GM21717 (cell line): ENCODE measurements around the gene ADAMTS2.

Experiments
- ATAC-seq: cut with Tn5 transposase; IDR thresholded peaks from one replicate; pipeline ENCODE4 v1.9.1; 2021; ENCODE audit warnings: mild to moderate bottlenecking, moderate library complexity; ENCODE audit not compliant: unreplicated experiment

The ADAMTS2 gene

DNA sequence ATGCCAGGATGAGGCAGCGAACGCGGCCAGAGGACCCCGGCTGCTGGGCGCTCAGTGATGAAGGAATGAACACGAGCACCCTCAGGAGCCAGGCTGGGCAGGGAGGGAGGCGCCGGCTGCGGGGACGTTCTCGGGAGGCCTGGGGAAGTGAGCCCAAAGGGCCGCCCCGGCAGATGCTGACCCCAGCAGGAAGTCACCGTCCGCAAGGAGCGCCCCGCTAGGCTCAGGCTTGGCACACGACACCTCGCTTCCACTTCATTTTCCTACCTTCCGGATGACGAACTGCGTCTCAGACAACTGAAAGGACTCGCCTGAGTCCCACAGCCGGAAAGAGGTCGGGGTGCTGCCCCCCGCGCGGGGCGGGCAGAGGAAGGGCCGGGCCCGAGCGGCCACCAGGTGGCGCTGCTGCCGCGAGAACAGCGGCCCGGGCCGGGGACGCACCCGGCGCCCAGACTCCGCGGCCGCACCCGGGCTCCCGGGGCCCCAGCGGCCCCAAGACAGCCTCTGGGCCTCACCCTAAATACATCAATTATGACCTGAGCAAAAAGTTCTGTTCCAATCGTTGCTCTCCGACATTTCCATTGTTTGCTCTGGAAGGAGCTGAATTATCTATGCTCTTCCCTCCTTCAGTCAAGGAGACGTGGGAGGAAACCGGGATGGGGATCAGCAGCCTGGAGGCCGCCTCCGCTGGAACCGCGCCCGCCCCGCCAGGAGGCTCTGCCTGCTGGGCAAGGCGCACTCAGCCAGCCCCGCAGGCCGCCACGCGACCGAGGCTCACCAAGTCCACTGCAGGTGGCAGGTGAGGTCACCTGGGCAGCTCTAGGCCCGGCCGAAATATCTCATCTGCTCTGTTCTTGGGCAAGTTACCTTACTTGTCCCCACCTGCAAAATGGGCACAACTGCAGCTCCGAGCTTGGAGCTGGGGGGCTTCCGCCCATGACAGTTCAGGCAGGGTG is 178.1 kb downstream of the ADAMTS2 start:
- ATAC-seq, result no peak

DNA sequence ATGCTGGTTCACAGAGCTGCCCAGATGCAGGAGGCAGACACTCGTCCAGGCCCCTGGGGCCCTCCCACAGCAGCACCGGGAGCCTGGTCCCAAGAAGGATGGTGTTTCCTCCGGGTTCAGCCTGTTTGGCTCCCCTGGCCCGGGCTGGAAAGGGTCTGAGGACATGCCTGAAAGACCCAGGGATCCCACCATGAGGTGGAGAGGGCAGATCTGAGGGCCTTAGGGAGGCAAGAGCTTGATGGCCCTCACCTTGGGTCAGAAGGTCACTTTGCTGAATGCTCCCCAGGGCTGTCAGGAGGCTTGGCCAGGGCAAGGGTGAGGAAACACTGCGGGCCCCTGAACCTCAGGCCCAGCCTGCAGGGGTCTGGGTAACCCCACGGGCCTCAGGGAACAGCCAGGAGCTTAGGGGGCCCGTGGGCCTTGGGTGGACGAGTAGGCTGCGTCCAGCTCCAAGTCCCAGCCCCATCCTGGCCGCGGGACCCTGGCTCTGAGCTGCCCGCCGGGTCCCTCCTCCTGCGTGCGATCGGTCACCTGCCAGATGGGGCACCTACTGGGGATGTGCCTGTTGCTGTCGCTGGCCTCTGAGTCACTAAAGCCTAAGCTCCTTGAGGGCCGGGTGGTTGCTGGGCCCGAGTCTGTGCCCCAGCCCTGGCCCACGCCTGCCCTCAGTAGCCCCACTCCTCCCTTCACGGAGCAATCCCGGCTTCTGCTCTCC is 178.9 kb downstream of the ADAMTS2 start:
- ATAC-seq, result no peak

DNA sequence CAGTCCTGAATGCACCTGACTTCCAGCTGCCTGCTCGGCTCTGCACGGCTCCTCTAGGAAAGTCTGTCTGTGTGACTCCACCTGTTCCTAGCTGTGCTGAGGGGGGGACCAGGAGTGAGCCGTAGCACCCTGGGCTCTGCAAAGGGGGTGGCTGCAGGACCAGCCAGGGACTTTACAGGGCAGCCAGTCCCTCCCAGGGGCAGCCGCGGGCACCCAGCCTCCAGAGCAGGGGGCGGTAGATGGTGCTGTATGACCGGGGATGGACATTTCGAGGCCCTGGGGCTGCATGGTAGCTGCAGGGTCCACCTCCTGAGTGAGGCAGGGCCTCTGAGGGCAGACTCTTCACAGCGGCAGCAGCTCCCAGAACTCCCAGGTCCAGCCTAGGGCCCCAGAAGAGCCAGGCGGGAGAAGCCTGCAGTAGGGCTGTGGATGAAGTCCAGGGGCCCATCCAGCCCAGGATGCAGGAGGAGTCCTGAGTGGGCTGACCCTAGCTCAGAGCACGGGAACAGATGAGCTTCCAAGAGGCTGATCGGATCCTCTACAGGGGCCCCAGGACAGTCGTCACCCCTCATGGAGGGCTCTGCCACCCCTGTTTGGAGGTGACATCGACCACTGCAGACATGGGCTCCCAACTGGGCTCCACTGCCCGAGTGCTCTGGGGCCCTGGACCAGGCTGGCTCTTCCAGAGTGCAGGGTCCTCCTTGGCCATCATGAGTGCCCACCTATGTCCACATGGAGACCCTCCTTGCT is 179.7 kb downstream of the ADAMTS2 start:
- ATAC-seq, result no peak

DNA sequence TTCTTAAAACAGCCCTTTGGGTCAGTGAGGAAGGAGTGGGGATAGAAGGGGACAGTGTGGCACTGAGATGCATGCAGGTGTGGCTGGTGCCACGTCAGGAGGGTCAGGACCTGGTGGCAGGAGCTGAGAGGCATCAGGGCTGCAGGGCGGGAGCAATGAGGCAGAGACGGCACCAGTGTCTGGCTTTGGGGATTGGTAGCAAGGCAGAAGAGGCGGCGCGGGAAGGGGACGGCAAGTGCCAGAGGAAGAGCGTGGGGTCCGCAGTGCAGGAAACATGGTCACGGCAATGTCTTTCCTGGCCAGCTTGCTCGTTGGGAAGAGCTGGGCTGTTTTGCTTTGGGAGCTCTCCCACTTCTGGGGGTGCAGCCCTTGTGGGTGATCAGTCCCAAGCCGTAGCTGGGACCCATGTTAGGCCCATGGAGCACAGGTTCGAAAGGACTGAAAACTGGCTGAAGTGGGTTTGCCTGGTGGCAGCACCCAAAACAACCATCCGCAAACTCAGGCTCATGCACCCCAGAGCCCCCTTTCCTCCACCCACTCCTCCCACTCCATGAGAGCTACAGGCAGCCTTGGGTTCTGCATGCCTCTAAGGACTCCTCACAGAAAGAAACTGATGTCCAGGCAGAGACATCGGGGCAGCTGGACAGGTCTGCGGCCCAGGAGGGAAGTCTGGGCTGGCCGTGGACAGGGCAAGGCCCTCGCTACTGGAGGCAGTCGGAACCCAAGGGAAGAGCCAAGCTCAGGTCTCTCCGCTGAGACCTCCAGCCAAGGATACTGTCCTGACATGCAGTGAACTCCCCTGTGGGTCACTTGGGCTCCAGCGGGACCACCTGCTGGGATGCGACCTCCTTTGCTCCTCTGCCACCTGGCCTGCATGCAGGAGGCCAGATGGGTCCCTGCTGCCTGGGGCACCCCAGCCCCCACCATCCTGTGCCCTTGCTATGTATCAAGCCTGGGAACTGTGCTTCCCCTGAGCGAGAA is 180.6 kb downstream of the ADAMTS2 start:
- no peak for ATAC-seq

DNA sequence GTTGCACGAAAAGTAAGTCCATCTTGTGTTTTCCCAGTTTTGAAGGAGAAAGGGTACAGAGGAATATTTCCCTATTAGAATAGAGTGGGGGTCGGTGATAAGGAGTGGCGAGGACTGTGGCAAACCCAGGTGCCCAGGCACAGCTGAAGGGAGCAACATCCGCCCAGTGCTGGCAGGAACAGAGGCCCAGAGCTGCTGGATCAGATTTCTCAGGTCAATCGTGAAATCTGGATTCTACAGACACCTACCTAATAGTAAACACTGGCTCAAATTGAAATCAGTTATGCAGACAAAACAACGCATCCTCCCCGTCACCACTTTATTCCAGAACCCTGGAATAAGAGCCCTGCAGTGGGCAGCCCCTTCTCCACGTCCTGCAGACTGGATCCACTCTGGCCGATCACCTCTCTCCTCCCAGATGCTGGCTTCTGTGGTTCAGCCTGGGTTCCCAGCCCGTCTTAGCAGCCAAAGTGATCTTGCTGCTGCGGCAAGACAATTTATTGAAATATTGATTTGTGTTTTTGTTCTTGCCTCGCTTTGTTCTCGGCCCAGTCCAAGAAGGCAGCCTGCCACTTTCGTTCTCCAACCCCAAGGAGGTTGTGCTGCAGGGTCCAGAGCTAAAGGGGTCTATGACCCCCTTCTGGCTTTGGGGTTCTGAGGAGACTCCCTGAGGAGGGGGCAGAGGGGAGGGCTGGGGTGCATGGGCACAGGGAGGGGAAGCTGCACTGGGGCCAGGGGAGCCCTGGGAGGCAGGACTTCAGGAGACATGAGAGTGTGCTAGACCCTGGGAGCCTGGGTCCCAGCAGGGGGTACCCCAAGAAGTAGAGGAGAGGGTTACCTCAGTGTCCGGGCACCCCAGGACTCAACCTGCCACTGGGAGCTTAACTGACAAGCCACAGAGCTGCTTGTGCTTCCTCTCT is 181.8 kb downstream of the ADAMTS2 start:
- ATAC-seq, result no peak

DNA sequence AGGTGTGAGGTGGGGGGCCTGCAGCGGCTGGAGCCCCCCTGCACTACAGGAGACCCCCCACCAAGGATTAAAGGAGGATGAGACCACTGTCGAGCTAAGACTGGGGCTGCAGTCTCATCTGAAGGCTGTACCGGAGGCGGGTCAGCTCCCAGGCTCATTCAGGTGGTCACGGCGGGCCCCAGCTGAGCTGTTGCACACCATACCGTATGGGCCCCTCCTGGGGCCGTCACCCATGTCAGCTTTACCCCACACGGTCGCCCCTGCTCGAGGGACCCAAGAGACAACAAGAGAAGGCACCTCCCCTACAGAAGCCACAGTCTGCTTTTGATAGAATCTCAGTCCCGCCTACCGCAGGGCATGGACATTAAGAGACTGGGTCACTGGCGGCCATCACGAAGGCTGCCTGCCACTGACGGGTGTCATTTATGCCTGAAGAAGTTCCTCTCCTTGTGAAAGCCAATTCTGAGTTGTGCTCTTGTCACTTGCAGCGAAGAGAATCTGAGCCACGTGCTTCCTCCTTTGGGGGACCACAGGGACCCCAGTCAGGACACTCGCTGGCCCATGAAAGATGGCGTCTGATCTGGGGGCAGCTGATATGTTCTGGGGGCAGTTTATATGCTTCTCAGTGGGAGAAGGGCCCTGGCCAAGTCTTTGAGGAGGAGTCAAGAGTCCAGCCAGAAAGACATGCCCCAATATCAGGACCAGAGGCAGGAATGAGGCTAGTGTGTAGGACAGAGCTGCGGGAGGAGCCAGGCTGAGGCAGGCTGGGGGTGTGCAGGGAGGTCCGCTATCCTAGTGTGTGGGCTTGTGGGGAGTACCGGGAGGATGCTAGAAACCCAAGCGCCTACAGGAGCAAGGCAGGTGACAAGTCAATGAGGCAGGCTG is 182.7 kb downstream of the ADAMTS2 start:
- no peak for ATAC-seq

DNA sequence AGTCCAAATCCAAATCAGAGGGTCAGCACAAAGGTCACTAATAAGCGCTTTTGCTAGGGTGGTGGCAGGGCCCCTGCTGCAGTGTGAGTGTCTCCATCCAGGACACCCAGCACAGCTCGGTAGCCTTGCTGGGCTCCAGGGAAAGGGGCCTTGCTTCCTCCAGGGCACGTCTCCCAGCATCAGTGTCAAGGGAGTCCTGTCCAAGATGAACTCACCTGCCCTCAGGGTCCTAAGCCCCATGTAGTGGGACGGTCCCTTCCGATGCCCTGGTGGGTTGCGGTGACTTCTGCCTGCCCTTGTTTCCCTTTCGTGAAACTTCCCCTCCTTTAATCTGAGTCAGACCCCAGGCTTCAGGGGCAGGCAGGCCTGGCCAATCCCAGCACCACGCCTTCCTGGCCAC is 183.4 kb downstream of the ADAMTS2 start:
- ATAC-seq, result no peak

DNA sequence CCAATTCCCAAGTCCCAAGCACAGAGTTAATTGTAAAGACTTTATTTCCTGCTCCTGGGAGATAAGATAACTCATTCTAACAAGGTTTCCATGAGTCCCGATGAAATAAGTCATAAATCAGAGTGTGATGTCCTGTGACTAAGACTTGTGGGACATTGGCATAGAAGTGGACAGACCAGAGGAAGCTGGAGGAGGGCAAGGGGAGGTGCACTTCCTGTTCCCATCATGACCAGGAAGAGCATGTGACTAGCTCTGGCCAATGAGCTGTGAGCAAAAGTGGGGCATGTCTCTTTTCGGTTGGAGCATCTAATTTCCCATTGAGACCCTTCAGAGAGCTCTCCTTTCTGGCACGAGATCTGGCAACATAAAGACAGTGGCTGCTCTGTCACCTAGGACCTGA is 184.7 kb downstream of the ADAMTS2 start:
- ATAC-seq, result no peak

DNA sequence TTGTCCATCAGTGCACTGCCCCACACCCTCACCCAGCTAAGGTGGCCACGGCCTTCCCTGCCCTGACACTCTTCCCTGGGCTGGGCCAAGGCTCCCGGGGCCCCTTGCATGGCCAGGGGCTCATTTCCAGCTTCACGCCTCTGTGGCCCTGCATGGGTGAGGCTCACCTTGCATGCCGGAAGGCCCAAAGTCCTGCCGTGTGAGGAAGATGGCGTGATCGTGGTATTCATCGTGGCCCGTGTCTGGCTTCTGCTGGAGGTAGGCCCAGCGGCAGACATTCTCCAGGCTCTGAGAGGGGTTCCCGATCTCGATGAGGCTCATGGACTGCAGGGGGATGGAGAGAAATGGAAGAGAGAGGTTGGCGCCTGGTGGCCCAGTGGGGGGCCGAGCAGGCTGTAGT is 186.7 kb downstream of the ADAMTS2 start:
- no peak for ATAC-seq

DNA sequence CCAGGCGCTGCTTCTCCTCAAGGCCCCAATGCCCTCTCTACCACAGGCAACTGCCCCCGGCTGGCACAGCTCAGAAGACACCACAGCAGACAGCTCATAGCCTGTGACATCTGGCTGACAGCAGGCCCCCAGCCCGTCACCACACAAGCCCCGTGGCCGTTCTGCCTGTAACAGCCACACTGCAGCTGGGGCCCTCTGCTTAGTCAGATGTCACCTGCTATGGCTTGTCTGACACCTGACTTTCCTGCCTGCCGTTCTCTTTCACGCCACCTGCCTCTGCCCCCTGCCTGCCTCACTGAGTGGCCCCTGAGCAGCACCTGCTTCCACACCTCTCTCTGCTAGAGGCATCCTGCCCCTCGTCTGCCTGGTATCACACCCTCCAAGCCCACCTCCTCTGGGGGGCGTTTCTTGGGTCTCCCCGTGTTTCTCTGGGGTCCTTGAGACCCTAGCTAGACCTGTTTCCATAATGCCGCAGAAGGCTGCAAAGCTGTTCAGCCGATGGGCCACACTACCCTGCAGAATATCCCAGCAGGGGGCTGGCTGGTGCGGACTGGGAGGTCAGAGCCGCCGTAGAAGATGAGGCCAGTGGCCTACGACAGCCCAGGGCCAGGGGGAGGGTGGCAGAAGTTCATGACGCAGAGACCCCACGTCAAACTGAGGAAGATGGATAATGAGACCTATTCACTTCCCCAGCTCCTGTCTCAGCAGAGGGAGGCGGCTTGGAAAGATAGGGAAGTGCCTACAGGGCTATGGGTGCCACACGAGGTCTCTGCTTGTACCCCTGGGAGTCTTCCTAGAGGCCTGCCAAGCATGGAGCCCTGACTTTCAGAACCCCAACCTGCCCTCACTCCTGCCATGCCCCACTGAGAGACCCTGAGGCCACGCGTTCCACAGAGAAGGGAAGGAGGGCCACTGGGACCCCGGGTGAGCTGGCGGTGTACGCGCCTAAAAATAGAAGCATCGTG is 190.0 kb downstream of the ADAMTS2 start:
- no peak for ATAC-seq

DNA sequence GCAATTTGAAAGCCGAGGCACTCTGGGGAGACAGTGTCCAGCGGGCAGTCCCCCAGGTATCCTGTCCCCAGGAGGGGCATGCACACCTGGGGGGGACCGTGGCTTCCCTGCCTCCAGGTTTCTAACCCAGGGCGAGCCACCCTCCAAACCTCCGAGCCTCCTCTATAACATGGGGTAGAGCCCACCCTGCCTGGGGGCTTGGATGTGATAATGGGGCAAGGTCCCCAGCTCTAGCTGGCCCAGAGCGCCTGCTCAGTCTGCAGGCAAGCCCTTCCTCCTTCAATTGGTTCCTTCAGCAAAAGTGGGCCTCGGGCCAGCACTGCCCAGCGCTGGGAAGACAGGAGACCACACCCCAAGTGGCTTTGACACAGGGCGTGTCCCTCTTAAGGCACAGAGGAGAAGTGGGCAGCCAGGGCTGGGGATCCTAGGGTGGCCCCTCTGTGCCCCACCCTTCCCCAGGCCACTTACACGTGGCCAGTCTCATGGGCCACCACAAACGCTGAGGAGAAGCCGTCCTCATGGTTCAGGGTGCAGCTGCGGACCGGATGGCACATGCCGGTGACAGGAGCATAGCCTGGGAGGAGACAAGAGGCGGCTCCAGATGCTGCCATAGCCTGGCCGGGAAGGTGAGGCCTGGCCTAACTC is 190.8 kb downstream of the ADAMTS2 start:
- no peak for ATAC-seq

DNA sequence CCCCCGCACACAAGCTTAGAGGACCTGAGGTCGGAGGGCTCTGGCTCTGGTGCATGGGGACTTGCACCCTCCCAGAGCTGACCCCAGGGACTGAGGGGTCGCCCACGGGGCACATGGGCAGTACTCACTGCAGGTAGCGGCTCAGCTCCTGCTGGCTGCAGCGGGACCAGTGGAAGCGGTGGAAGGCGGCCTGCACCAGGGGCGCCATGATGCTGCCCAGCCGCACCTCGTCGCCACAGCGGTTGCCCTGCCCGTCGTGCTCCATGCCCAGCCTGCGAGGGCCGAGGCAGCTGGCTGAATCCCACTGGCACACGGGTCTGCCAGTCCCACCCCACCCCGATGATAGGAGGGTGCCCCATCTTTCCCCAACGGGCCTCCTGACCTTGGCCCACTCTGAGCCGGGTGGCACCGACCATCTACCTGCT is 191.3 kb downstream of the ADAMTS2 start:
- ATAC-seq, result no peak

DNA sequence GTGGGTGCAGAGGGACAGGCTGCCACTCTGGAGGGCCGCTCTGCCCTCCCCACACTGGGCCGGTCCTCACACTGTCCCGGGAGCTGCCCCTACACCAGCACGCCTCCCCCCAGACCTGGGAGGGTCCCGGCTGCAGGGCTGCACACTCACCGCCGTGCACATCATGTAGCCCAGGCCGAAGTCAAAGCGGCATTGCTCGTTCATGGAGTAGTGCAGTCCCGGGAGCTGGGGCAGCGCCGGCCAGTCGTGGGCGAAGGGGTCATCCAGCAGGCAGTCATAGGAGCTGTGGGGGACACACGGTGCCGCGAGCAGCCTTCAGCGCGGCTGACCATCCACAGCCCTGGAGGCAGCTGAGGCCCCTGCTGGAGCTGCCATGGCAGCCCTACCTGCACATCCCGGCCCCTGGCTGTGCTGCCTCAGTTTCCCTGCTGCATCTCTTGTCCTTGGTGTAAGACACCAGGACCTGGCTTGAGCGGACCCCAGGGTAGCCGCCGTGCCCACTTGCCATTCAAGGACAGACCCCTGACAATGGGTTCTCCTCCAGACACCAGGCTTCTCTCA is 191.8 kb downstream of the ADAMTS2 start:
- ATAC-seq, result no peak

DNA sequence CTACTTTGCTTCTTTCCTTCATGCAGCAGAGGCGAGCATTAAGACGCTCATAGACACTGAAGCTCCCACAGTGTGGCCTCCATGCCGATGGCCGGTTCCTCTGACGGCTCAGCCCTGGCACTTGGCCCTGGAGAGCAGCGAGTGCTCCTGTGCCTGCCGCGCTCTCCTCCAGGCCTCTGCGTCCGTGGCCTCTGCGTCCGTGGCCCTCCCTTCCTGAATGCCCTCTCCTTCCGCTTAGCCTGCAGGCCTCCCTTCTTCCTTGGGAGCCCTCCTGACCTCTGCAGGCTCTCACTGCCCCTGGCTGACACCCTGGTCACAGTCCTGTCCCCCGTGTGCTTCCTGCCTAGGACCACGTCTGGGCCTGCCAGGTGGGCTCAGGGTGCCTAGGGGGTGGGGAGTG is 192.3 kb downstream of the ADAMTS2 start:
- ATAC-seq, result no peak

DNA sequence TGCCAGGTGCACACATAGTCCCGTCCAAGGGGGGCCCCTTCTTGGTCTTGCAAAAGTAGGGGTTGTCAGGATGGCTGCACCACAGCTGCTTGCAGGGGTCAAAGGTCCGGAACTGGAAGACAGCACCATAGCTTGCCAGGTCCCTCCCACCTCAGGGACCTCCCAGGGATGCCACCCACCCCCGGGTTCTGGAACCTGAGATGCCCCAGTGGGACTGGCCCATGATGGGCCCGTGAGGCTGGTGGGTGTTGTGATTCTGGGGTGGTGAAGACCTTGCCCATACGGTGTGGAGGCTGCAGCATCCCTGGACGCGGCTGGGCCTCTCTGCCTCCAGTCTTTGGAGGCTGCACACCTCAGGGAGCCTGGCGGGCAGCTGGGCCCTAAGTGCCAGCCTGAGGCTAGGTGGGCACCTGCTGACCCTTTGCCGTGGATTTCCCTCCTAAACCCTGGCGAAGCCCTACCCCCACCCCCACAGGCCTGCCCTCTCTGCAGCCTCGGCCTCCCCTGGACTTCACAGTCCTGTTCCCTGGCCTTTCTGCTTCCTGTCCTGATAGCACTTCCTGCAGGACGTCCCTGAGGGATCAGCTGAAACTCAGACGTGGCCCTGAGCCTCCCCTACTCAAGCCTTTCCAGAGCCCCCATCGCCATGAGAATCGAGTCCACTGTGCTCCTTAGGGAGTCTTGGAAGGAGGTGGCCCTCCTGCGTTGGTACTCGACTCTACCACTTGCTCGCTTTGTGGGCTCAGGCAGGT is 192.9 kb downstream of the ADAMTS2 start:
- no peak for ATAC-seq
